HG03558 (cell line): ENCODE data around the gene CNTLN.
"Not testable (repeated sequence)": the region's sequence is repeated elsewhere in the genome, so short reads cannot be mapped to it uniquely, and the experiment has no call there.

Experiments used
- ATAC-seq: cut with Tn5 transposase; IDR thresholded peaks from one replicate; pipeline ENCODE4 v1.9.1; 2021; ENCODE audit warnings: moderate number of reproducible peaks; ENCODE audit not compliant: unreplicated experiment; ENCODE audit errors: extremely low read depth

CNTLN gene

GRCh38 chr9:17398350-17398749, 263.5 kb downstream of the CNTLN start:
- ATAC-seq: no peak

- no peak for ATAC-seq
These were observed 267.0 kb downstream of the CNTLN start for GRCh38 chr9:17401858-17402257.

GRCh38 chr9:17402309-17402708, 267.5 kb downstream of the CNTLN start:
- ATAC-seq: no peak

- no peak for ATAC-seq
These were observed 268.7 kb downstream of the CNTLN start for GRCh38 chr9:17403539-17403938.

- no peak for ATAC-seq
These were observed 280.1 kb downstream of the CNTLN start for GRCh38 chr9:17414986-17415385.

- no peak for ATAC-seq
These were observed 288.3 kb downstream of the CNTLN start for GRCh38 chr9:17422994-17423680.

GRCh38 chr9:17423681-17424011, 288.8 kb downstream of the CNTLN start:
- no peak for ATAC-seq

GRCh38 chr9:17425384-17425783, 290.5 kb downstream of the CNTLN start:
- ATAC-seq: no peak

- no peak for ATAC-seq
These were observed 298.7 kb downstream of the CNTLN start for GRCh38 chr9:17433526-17433925.

GRCh38 chr9:17436854-17437253, 302.0 kb downstream of the CNTLN start:
- ATAC-seq: no peak

- no peak for ATAC-seq
These were observed 303.0 kb downstream of the CNTLN start for GRCh38 chr9:17437813-17438212.

- ATAC-seq: not testable (repeated sequence)
These were observed 310.3 kb downstream of the CNTLN start for GRCh38 chr9:17445126-17445525.

- no peak for ATAC-seq
These were observed 318.9 kb downstream of the CNTLN start for GRCh38 chr9:17453751-17454150.

- ATAC-seq: no peak
These were observed 328.1 kb downstream of the CNTLN start for GRCh38 chr9:17462869-17463464.

- ATAC-seq: no peak
These were observed 335.4 kb downstream of the CNTLN start for GRCh38 chr9:17470036-17470813.

GRCh38 chr9:17472126-17472525, 337.3 kb downstream of the CNTLN start:
- ATAC-seq: no peak

- no peak for ATAC-seq
These were observed 341.6 kb downstream of the CNTLN start for GRCh38 chr9:17476401-17476800.

- ATAC-seq: no peak
These were observed 343.0 kb downstream of the CNTLN start for GRCh38 chr9:17477816-17478215.

GRCh38 chr9:17480966-17481365, 346.1 kb downstream of the CNTLN start:
- no peak for ATAC-seq

GRCh38 chr9:17481565-17481964, 346.7 kb downstream of the CNTLN start:
- no peak for ATAC-seq

GRCh38 chr9:17484906-17485305, 350.1 kb downstream of the CNTLN start:
- ATAC-seq: no peak

- ATAC-seq: no peak
These were observed 351.6 kb downstream of the CNTLN start for GRCh38 chr9:17486396-17486795.
